Measurements from ENCODE around the gene TRAK1.
"Not testable (repeated sequence)": the region's sequence is repeated elsewhere in the genome, so short reads cannot be mapped to it uniquely, and the experiment has no call there.

Gene TRAK1

GRCh38 chr3:42102571-42102970 is 11.4 kb downstream of the TRAK1 start:
- no peak for TF ChIP-seq CTCF (IDR thresholded peaks at IDR 0.05; ENCODE audit: low read depth, low read length, missing control alignments)
- no peak for DNase-seq (ENCODE audit: low read depth)
- no peak overlapping the region for H3K4me3 ChIP-seq (ENCODE audit: low read depth, low read length)
- in situ Hi-C loops (cut with HindIII; ENCODE audit: low sequenced_read_pairs): loop anchor here (5.0 kb wide), 1 partner anchor 90 kb away; no protein-coding TSS in a partner anchor

GRCh38 chr3:42103921-42104665 is 12.9 kb downstream of the TRAK1 start:
- not testable (repeated sequence) for DNase-seq (ENCODE audit: low read depth); H3K4me3 ChIP-seq (ENCODE audit: low read depth, low read length)
- in situ Hi-C loops (cut with HindIII; ENCODE audit: low sequenced_read_pairs): loop anchor here (5.0 kb wide), 1 partner anchor 92 kb away; no protein-coding TSS in a partner anchor

- in situ Hi-C loops (cut with HindIII; ENCODE audit: low sequenced_read_pairs); H3K4me3 ChIP-seq (ENCODE audit: low read depth, low read length); DNase-seq (ENCODE audit: low read depth): not testable (repeated sequence)
These were observed 14.8 kb downstream of the TRAK1 start for GRCh38 chr3:42105994-42106393.

- H3K4me3 ChIP-seq (ENCODE audit: low read depth, low read length): no peak overlapping the region
- no peak for TF ChIP-seq CTCF (IDR thresholded peaks at IDR 0.05; ENCODE audit: low read depth, low read length, missing control alignments)
- DNase-seq (ENCODE audit: low read depth): no peak
- in situ Hi-C loops (cut with HindIII; ENCODE audit: low sequenced_read_pairs): no loop called here
These were observed 15.5 kb downstream of the TRAK1 start for GRCh38 chr3:42106646-42107045.

- DNase-seq (ENCODE audit: low read depth): no peak
- TF ChIP-seq CTCF (IDR thresholded peaks at IDR 0.05; ENCODE audit: low read depth, low read length, missing control alignments): no peak
- in situ Hi-C loops (cut with HindIII; ENCODE audit: low sequenced_read_pairs): no loop called here
- no peak overlapping the region for H3K4me3 ChIP-seq (ENCODE audit: low read depth, low read length)
These were observed 19.5 kb downstream of the TRAK1 start for GRCh38 chr3:42110631-42111030.

- in situ Hi-C loops (cut with HindIII; ENCODE audit: low sequenced_read_pairs): no loop called here
- no peak overlapping the region for H3K4me3 ChIP-seq (ENCODE audit: low read depth, low read length)
- no peak for DNase-seq (ENCODE audit: low read depth)
- no peak for TF ChIP-seq CTCF (IDR thresholded peaks at IDR 0.05; ENCODE audit: low read depth, low read length, missing control alignments)
These were observed 23.1 kb downstream of the TRAK1 start for GRCh38 chr3:42114130-42114725.

- no peak for TF ChIP-seq CTCF (IDR thresholded peaks at IDR 0.05; ENCODE audit: low read depth, low read length, missing control alignments)
- DNase-seq (ENCODE audit: low read depth): no peak
- in situ Hi-C loops (cut with HindIII; ENCODE audit: low sequenced_read_pairs): no loop called here
- H3K4me3 ChIP-seq (ENCODE audit: low read depth, low read length): no peak overlapping the region
These were observed 24.1 kb downstream of the TRAK1 start for GRCh38 chr3:42115215-42115614.
